H1 (cell line): ENCODE results near the gene PITPNM1. TPM values are rescaled to one million over a fixed set of nuclear protein-coding genes. Genes with fewer than 3 reads are reported as not detected.

Experiments used
- CTCF ChIA-PET: fragments of 300-600 bp; sonication (Branson Sonifier 250); formaldehyde crosslinking; loops from one replicate; lab custom pipeline; 2021; ENCODE audit not compliant: partially characterized antibody; lab: Charles Lee
- POLR2A ChIA-PET: fragments of 300-600 bp; sonication (Branson Sonifier 250); formaldehyde crosslinking; loops from one replicate; lab custom pipeline; 2021; ENCODE audit warnings: inconsistent platforms; ENCODE audit not compliant: partially characterized antibody; lab: Charles Lee
- DNase-seq, 2 experiments: peaks; one replicate each; pipeline versions ENCODE4 v3.0.0 to v3.0.0-alpha.2; 2010 to 2022; ENCODE audit warnings: low spot score in 2 of 2, low read depth in 1 of 2, mixed read lengths in 1 of 2
- FAIRE-seq: peaks from 2 replicates; lab custom pipeline; 2011; peaks lifted over from hg19 to GRCh38; lab: Jason Lieb, UNC
- H2AFZ ChIP-seq: 2 replicates; pipeline ENCODE4 v1.8.1; 2012; ENCODE audit warnings: low read length, inconsistent platforms
- H2AK5ac ChIP-seq: 2 replicates; pipeline ENCODE4 v1.6.1; 2013; ENCODE audit warnings: low read depth, low read length
- H2BK120ac ChIP-seq: replicated peaks from 2 replicates; pipeline ENCODE3; 2013; ENCODE audit warnings: low read depth, low read length, inconsistent platforms
- H2BK12ac ChIP-seq: 2 replicates; pipeline ENCODE4 v1.6.1; 2013; ENCODE audit warnings: low read depth, low read length
- H2BK15ac ChIP-seq: 2 replicates; pipeline ENCODE4 v1.6.1; 2013; ENCODE audit warnings: low read length
- H2BK20ac ChIP-seq: 2 replicates; pipeline ENCODE4 v1.6.1; 2013; ENCODE audit warnings: low read length
- H2BK5ac ChIP-seq: 2 replicates; pipeline ENCODE4 v1.6.1; 2013; ENCODE audit warnings: low read depth, low read length
- H3K14ac ChIP-seq: 2 replicates; pipeline ENCODE4 v1.6.1; 2013; ENCODE audit warnings: inconsistent platforms; ENCODE audit not compliant: insufficient read length
- H3K18ac ChIP-seq: 2 replicates; pipeline ENCODE4 v1.6.1; 2013; ENCODE audit warnings: low read length; ENCODE audit errors: extremely low read depth
- H3K23ac ChIP-seq: 2 replicates; pipeline ENCODE4 v1.6.1; 2013; ENCODE audit warnings: inconsistent platforms; ENCODE audit not compliant: insufficient read length
- H3K23me2 ChIP-seq: 2 replicates; pipeline ENCODE4 v1.6.1; 2013; ENCODE audit warnings: low read depth, low read length
- H3K27ac ChIP-seq: 2 replicates; pipeline ENCODE4 v1.6.1; 2011; ENCODE audit warnings: low read depth, low read length, inconsistent platforms
- H3K27me3 ChIP-seq, 4 experiments: replicated peaks in 1 of 4; 1 replicate in 1 of 4; 2 replicates in 3 of 4; pipeline versions ENCODE4 v1.6.1 to v1.8.1; 2011 to 2013; ENCODE audit warnings: low read length in 3 of 4, mild to moderate bottlenecking in 3 of 4, inconsistent platforms in 2 of 4, mixed read lengths in 2 of 4, moderate library complexity in 1 of 4; ENCODE audit not compliant: control insufficient read depth in 3 of 4, insufficient read depth in 3 of 4; ENCODE audit errors: extremely low read depth in 1 of 4
- H3K36me3 ChIP-seq, 4 experiments: 2 replicates each; pipeline versions ENCODE4 v1.6.1 to v1.8.1; 2011 to 2013; ENCODE audit warnings: mild to moderate bottlenecking in 4 of 4, low read length in 3 of 4, moderate library complexity in 2 of 4, control low read depth in 1 of 4, inconsistent platforms in 1 of 4; ENCODE audit not compliant: insufficient read depth in 4 of 4, control insufficient read depth in 2 of 4
- H3K4ac ChIP-seq: replicated peaks from 2 replicates; pipeline ENCODE3; 2013; ENCODE audit warnings: low read length, low read depth, mixed read lengths, inconsistent platforms; ENCODE audit not compliant: insufficient read length
- H3K4me1 ChIP-seq, 4 experiments: replicated peaks in 1 of 4; 1 replicate in 1 of 4; 2 replicates in 3 of 4; pipeline versions ENCODE4 v1.6.1 to v1.8.1; 2011 to 2013; ENCODE audit warnings: low read length in 3 of 4, inconsistent platforms in 2 of 4, mixed read lengths in 1 of 4; ENCODE audit not compliant: insufficient read depth in 4 of 4, control insufficient read depth in 3 of 4
- H3K4me2 ChIP-seq, 2 experiments: 2 replicates each; pipeline versions ENCODE4 v1.6.1 to v1.8.1; 2011 to 2013; ENCODE audit warnings: low read depth in 2 of 2, low read length in 2 of 2, control low read depth in 1 of 2, inconsistent platforms in 1 of 2, mild to moderate bottlenecking in 1 of 2; ENCODE audit not compliant: insufficient read depth in 1 of 2
- H3K4me3 ChIP-seq, 4 experiments: fragments of 200-600, 300-600 bp in 1 of 4; sonication (generic), shearing (Covaris generic), sonication (Bioruptor Twin) in 1 of 4; 2 replicates each; pipeline versions ENCODE4 v1.5.1 to v1.8.1; 2011 to 2016; ENCODE audit warnings: low read length in 4 of 4, low read depth in 3 of 4, control low read depth in 2 of 4, inconsistent platforms in 2 of 4, mild to moderate bottlenecking in 2 of 4, mixed read lengths in 1 of 4, moderate library complexity in 1 of 4; ENCODE audit not compliant: insufficient read depth in 2 of 4; ENCODE audit errors: extremely low read depth in 1 of 4
- H3K56ac ChIP-seq: replicated peaks from 2 replicates; pipeline ENCODE3; 2013; ENCODE audit warnings: low read depth, mild to moderate bottlenecking, mixed read lengths, low read length, inconsistent platforms; ENCODE audit not compliant: insufficient read length
- H3K79me1 ChIP-seq: 2 replicates; pipeline ENCODE4 v1.6.1; 2013; ENCODE audit warnings: low read depth, low read length, control low read depth
- H3K79me2 ChIP-seq, 2 experiments: 2 replicates each; pipeline versions ENCODE4 v1.6.1 to v1.8.1; 2012 to 2013; ENCODE audit warnings: low read length in 2 of 2, mild to moderate bottlenecking in 2 of 2, inconsistent platforms in 1 of 2; ENCODE audit not compliant: insufficient read depth in 2 of 2, control insufficient read depth in 1 of 2
- H3K9ac ChIP-seq, 4 experiments: replicated peaks in 1 of 4; 1 replicate in 1 of 4; 2 replicates in 3 of 4; pipeline versions ENCODE4 v1.6.1 to v1.8.1; 2011 to 2013; ENCODE audit warnings: low read depth in 3 of 4, low read length in 3 of 4, control low read depth in 2 of 4, mild to moderate bottlenecking in 2 of 4, moderate library complexity in 2 of 4, inconsistent platforms in 1 of 4; ENCODE audit errors: extremely low read depth in 1 of 4
- H3K9me3 ChIP-seq, 2 experiments: 2 replicates each; pipeline versions ENCODE4 v1.6.1 to v1.8.1; 2012 to 2013; ENCODE audit warnings: mild to moderate bottlenecking in 2 of 2, moderate library complexity in 2 of 2, control low read depth in 1 of 2, inconsistent platforms in 1 of 2, low read depth in 1 of 2, low read length in 1 of 2, mixed read lengths in 1 of 2; ENCODE audit not compliant: insufficient read depth in 2 of 2
- H4K20me1 ChIP-seq, 2 experiments: replicated peaks in 1 of 2; 2 replicates each; pipeline versions ENCODE3 to v1.8.1; 2011 to 2013; ENCODE audit warnings: inconsistent platforms in 2 of 2, low read length in 2 of 2, mild to moderate bottlenecking in 1 of 2; ENCODE audit not compliant: insufficient read depth in 2 of 2, control insufficient read depth in 1 of 2
- H4K5ac ChIP-seq: 2 replicates; pipeline ENCODE4 v1.6.1; 2013; ENCODE audit warnings: low read length, low read depth, mixed read lengths, inconsistent platforms; ENCODE audit not compliant: insufficient read length
- H4K8ac ChIP-seq: 2 replicates; pipeline ENCODE4 v1.8.0; 2013; ENCODE audit warnings: mild to moderate bottlenecking, moderate library complexity, low read length, inconsistent platforms; ENCODE audit not compliant: insufficient read depth; ENCODE audit errors: extremely low read depth
- H4K91ac ChIP-seq: replicated peaks from 2 replicates; pipeline ENCODE3; 2013; ENCODE audit warnings: low read length, mixed read lengths, inconsistent platforms; ENCODE audit not compliant: insufficient read length
- KDM1A ChIP-seq: fragments of 200-600, 300-600 bp; sonication (generic); IDR thresholded peaks from 2 replicates; pipeline ENCODE4 v1.7.1; 2016; ENCODE audit warnings: mild to moderate bottlenecking, low read length, borderline replicate concordance
- WGBS, 2 experiments: shearing (Covaris generic) in 1 of 2; methylation state at CpG; one replicate each; pipeline versions ENCODE4 v1.1.6 to v1.1.7; 2013 to 2015; ENCODE audit warnings: low lambda C conversion rate in 2 of 2, mixed read lengths in 2 of 2, inconsistent platforms in 1 of 2, low coverage in 1 of 2, missing lambda C conversion rate in 1 of 2; ENCODE audit not compliant: insufficient replicate concordance in 2 of 2, insufficient coverage in 1 of 2, insufficient read length in 1 of 2; ENCODE audit errors: extremely low coverage in 1 of 2, missing lambda C conversion rate in 1 of 2; 5-methylcytosine and 5-hydroxymethylcytosine counted together
- polyA plus RNA-seq, 7 experiments: library from polyadenylated mRNA; depleted of rRNA in 3 of 7; stranded (reverse) in 5 of 7; unstranded in 2 of 7; fragments of >200 nt in 5 of 7; fragments of 200-250 nt in 2 of 7; gene quantifications; 1 replicate in 5 of 7; 2 replicates in 1 of 7; 4 replicates in 1 of 7; pipeline versions ENCODE4 v1.2.1 to v1.2.3, GENCODE V29; 2011 to 2013; ENCODE audit warnings: missing spikeins in 2 of 7, mixed read lengths in 2 of 7
- total RNA-seq: library from RNA; stranded (reverse); fragmentation: NEBNext Ultra II Directional; extraction: Animal tissue kit (Norgen Biotek cat#: 25700); gene quantifications from 2 replicates; pipeline ENCODE4 v1.2.1, GENCODE V29; 2021
- TF ChIP-seq, protein P1 (sequence below): IDR thresholded peaks from 2 replicates; pipeline ENCODE4 v1.6.1; 2011; ENCODE audit warnings: low read length, improper control_type of control experiment

The PITPNM1 gene
- total and polyA plus RNA-seq, 2 of the 8 experiments (the other 6 are each of a cell fraction or from before 2014, with no cell fraction given) = 27.2 to 52.7 TPM

DNA sequence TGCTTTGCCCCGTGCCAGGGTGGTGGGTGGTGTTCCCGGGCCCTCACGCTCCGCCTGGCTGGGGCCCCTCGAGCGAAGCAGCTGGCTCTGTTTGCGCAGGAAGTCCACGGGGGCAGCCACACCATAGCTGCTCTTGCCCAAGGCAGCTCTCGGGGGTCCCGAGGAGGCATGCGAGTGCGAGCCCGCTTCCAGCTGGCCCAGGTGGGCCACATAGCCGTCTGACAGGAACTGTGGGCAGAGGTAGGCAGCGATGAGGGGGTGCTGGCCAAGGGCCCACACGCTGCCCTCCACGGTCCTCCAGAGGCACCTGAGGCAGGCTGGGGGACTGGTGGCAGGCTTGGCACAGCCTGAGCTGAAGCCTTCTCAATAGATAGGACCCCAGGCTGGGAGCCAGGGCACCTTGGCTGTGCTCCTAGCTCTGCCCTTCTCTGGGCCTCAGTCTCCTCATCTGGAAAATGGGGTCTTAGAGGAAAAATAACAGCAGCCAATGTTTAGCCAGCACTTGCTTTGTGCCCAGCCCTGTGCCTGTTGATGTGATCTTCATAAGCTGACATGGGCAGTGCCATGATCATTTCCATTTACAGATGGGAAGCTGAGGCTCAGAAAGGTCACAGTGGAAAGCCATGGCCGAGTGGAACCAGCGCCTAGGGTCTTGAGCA, 13.0 kb downstream of the PITPNM1 start:
- FAIRE-seq = no peak
- Histone ChIP-seq H2BK120ac (no peak overlapping the region), H4K5ac (no peak overlapping the region), H4K20me1 (peaks cover 0 to 14% of the 10 kb centered on the region in 2 experiments), H3K9ac (no peak overlapping the region), H3K23me2 (no peaks in the 10 kb centered on the region), H4K91ac (no peak overlapping the region), H3K27ac (no peak overlapping the region), H2BK20ac (no peak overlapping the region), H3K14ac (no peak overlapping the region), H2AK5ac (no peak overlapping the region), H3K4me2 (no peak overlapping the region), H3K36me3 (peaks cover 2 to 22% (median 14%) of the 10 kb centered on the region in 4 experiments; a peak in 6 of 8 replicates), H3K9me3 (no peaks in the 10 kb centered on the region), H3K4ac (no peak overlapping the region), H3K23ac (no peak overlapping the region), H3K79me2 (no peaks in the 10 kb centered on the region), H3K4me1 (peaks cover 0 to 10% (median 0%) of the 10 kb centered on the region in 4 experiments; a peak in 2 of 7 replicates), H2BK5ac (no peak overlapping the region), H3K79me1 (no peaks in the 10 kb centered on the region), H3K56ac (no peak overlapping the region), H2BK12ac (no peak overlapping the region), H3K18ac (no peak overlapping the region), H3K27me3 (no peaks in the 10 kb centered on the region), H4K8ac (no peak overlapping the region; the same call in 1 of the 2 replicates), H2AFZ (no peak overlapping the region), H2BK15ac (no peak overlapping the region), H3K4me3 (no peak overlapping the region)
- DNase-seq = no peak
- ChIA-PET CTCF (interaction anchor here (0.8 to 1.6 kb wide), 8 partner anchors 10 to 123 kb away, joined by 3 to 4 read pairs (median 3); partner anchors contain the start of gene PITPNM1), POLR2A (interaction anchor here (1.0 to 1.8 kb wide), 8 partner anchors 21 to 91 kb away, joined by 3 to 5 read pairs (median 3); partner anchors contain the start of gene TBC1D10C)
- TF ChIP-seq KDM1A = peak; percentile 38; the same call in 1 of the 2 replicates
- TF ChIP-seq, protein P1, sequence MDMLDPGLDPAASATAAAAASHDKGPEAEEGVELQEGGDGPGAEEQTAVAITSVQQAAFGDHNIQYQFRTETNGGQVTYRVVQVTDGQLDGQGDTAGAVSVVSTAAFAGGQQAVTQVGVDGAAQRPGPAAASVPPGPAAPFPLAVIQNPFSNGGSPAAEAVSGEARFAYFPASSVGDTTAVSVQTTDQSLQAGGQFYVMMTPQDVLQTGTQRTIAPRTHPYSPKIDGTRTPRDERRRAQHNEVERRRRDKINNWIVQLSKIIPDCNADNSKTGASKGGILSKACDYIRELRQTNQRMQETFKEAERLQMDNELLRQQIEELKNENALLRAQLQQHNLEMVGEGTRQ = no peak
- 95% methylated on average over 19 of the region's 19 CpGs; no CpG with 5 or more reads in 1 of the 2 experiments for WGBS, 2 experiments
